HCT116 (cell line): ENCODE measurements around the gene HOXD8. TPM values are rescaled to one million over a fixed set of nuclear protein-coding genes. Genes with fewer than 3 reads are reported as not detected.

Experiments
- ATAC-seq: fragments of 200-7000 bp; cut with Tn5 transposase; 2 replicates; pipeline ENCODE4 v1.9.1; 2020; ENCODE audit warnings: mild to moderate bottlenecking, moderate library complexity
- BruUV-seq: library from RNA; stranded (reverse); fragments of 400-500 nt; replicated peaks from 2 replicates; lab custom pipeline; 2021; lab: Mats Ljungman, UMichigan
- CTCF ChIA-PET: fragments of 300-600 bp; sonication (Branson Sonifier 250); formaldehyde crosslinking; loops from one replicate; lab custom pipeline; 2021; ENCODE audit warnings: antibody characterized with exemption; lab: Charles Lee
- POLR2A ChIA-PET: fragments of 300-600, 350-600 bp; sonication (Branson Sonifier 250); formaldehyde crosslinking; loops from one replicate; lab custom pipeline; 2021; ENCODE audit warnings: antibody characterized with exemption; lab: Charles Lee
- RAD21 ChIA-PET, 2 experiments: fragments of 300-600 bp; sonication (Branson Sonifier 250); formaldehyde crosslinking; loops; one replicate each; lab custom pipeline; 2023; ENCODE audit warnings: low total read pairs in 2 of 2; ENCODE audit not compliant: uncharacterized antibody in 2 of 2, unreplicated experiment in 2 of 2, low non-redundant PET in 1 of 2; lab: Charles Lee
- DNase-seq: peaks from one replicate; pipeline ENCODE4 v3.0.0-alpha.2; 2010; ENCODE audit warnings: low read depth, low spot score
- H2AFZ ChIP-seq: fragments of 200-600 bp; shearing (Covaris generic), sonication (generic); 2 replicates; pipeline ENCODE4 v1.6.1; 2017; ENCODE audit warnings: low read depth, mixed run types, mixed read lengths, antibody characterized with exemption, low read length; ENCODE audit not compliant: poor library complexity, severe bottlenecking
- H3K27ac ChIP-seq: 2 replicates; pipeline ENCODE4 v1.5.1; 2012; ENCODE audit warnings: low read depth, low read length
- H3K27me3 ChIP-seq: fragments of 200-600 bp; sonication (generic); 2 replicates; pipeline ENCODE4 v1.6.1; 2016; ENCODE audit warnings: mixed run types, low read length, mixed read lengths; ENCODE audit not compliant: insufficient read depth
- H3K36me3 ChIP-seq, 2 experiments: fragments of 200-500 bp in 1 of 2; fragments of 200-600 bp in 1 of 2; sonication (Bioruptor generic) in 1 of 2; sonication (generic) in 1 of 2; 2 replicates each; pipeline versions ENCODE4 v1.5.1 to v1.6.1; 2014 to 2016; ENCODE audit warnings: low read length in 2 of 2, inconsistent platforms in 1 of 2, mixed read lengths in 1 of 2, mixed run types in 1 of 2; ENCODE audit not compliant: insufficient read depth in 2 of 2, control insufficient read depth in 1 of 2
- H3K4me1 ChIP-seq, 2 experiments: fragments of 200-600 bp in 1 of 2; sonication (generic) in 1 of 2; 2 replicates each; pipeline versions ENCODE4 v1.5.1 to v1.6.1; 2012 to 2017; ENCODE audit warnings: low read length in 2 of 2, inconsistent platforms in 1 of 2, mild to moderate bottlenecking in 1 of 2, mixed read lengths in 1 of 2, mixed run types in 1 of 2, moderate library complexity in 1 of 2; ENCODE audit not compliant: insufficient read depth in 2 of 2, control insufficient read depth in 1 of 2
- H3K4me2 ChIP-seq: fragments of 200-600 bp; sonication (generic); 2 replicates; pipeline ENCODE4 v1.6.1; 2017; ENCODE audit warnings: mixed run types, low read length, mixed read lengths
- H3K4me3 ChIP-seq, 2 experiments: fragments of 200-600 bp in 1 of 2; sonication (generic) in 1 of 2; replicated peaks in 1 of 2; 2 replicates each; pipeline ENCODE4 v1.5.1; 2011 to 2016; ENCODE audit warnings: low read length in 2 of 2, control low read depth in 1 of 2, low read depth in 1 of 2, mild to moderate bottlenecking in 1 of 2, mixed read lengths in 1 of 2, mixed run types in 1 of 2
- H3K79me2 ChIP-seq: fragments of 200-600 bp; sonication (generic); 2 replicates; pipeline ENCODE4 v1.6.1; 2017; ENCODE audit warnings: mild to moderate bottlenecking, mixed run types, low read length, moderate library complexity, mixed read lengths; ENCODE audit not compliant: insufficient read depth
- H3K9ac ChIP-seq: fragments of 200-600 bp; sonication (generic); 2 replicates; pipeline ENCODE4 v1.6.1; 2016; ENCODE audit warnings: low read length, mixed read lengths
- H3K9me2 ChIP-seq: fragments of 200-600 bp; sonication (generic), shearing (Covaris generic); 2 replicates; pipeline ENCODE4 v1.6.1; 2017; ENCODE audit warnings: mixed run types, mild to moderate bottlenecking, moderate library complexity; ENCODE audit not compliant: insufficient read depth
- H3K9me3 ChIP-seq, 2 experiments: fragments of 200-500 bp in 1 of 2; fragments of 200-600 bp in 1 of 2; sonication (Bioruptor generic) in 1 of 2; sonication (generic) in 1 of 2; 2 replicates each; pipeline ENCODE4 v1.6.1; 2014 to 2017; ENCODE audit warnings: low read length in 2 of 2, mixed read lengths in 2 of 2, inconsistent platforms in 1 of 2, low read depth in 1 of 2, mild to moderate bottlenecking in 1 of 2, mixed run types in 1 of 2, moderate library complexity in 1 of 2; ENCODE audit not compliant: control insufficient read depth in 1 of 2, insufficient read depth in 1 of 2
- H4K20me1 ChIP-seq: fragments of 200-600 bp; sonication (generic), shearing (Covaris generic); 2 replicates; pipeline ENCODE4 v1.6.1; 2017; ENCODE audit warnings: mixed run types, mild to moderate bottlenecking, moderate library complexity; ENCODE audit not compliant: insufficient read depth
- CBX3 ChIP-seq: IDR thresholded peaks from 2 replicates; pipeline ENCODE4 v1.6.1; 2012; ENCODE audit warnings: low read depth
- CEBPB ChIP-seq: IDR thresholded peaks from 2 replicates; pipeline ENCODE4 v1.6.1; 2012; ENCODE audit warnings: low read depth
- EGR1 ChIP-seq: IDR thresholded peaks from 2 replicates; pipeline ENCODE4 v1.6.1; 2012; ENCODE audit warnings: low read depth
- ELF1 ChIP-seq: IDR thresholded peaks from 2 replicates; pipeline ENCODE4 v1.6.1; 2012; ENCODE audit warnings: low read depth, borderline replicate concordance
- EZH2phosphoT487 ChIP-seq: fragments of 200-600 bp; IDR thresholded peaks from 2 replicates; pipeline ENCODE4 v1.6.1; 2018; ENCODE audit warnings: antibody characterized with exemption, borderline replicate concordance
- FOSL1 ChIP-seq: IDR thresholded peaks from 2 replicates; pipeline ENCODE4 v1.6.1; 2012; ENCODE audit warnings: low read depth
- JUND ChIP-seq: IDR thresholded peaks from 2 replicates; pipeline ENCODE4 v1.6.1; 2012
- POLR2A ChIP-seq: IDR thresholded peaks from 2 replicates; pipeline ENCODE4 v1.7.0; 2011; ENCODE audit warnings: borderline replicate concordance; ENCODE audit not compliant: insufficient read depth, insufficient read length; ENCODE audit errors: extremely low read depth
- POLR2AphosphoS5 ChIP-seq: IDR thresholded peaks from 2 replicates; pipeline ENCODE4 v1.6.1; 2011; ENCODE audit warnings: mild to moderate bottlenecking, low read depth, low read length, moderate library complexity
- RAD21 ChIP-seq: IDR thresholded peaks from 2 replicates; pipeline ENCODE4 v1.6.1; 2012; ENCODE audit warnings: low read depth, mild to moderate bottlenecking
- SIN3A ChIP-seq: IDR thresholded peaks from 2 replicates; pipeline ENCODE4 v1.6.1; 2012; ENCODE audit warnings: low read depth
- SP1 ChIP-seq: IDR thresholded peaks from 2 replicates; pipeline ENCODE4 v1.6.1; 2012; ENCODE audit warnings: low read depth
- ZFX ChIP-seq: fragments of 450-650 bp; IDR thresholded peaks from 2 replicates; pipeline ENCODE4 v1.6.1; 2017
- ZNF274 ChIP-seq: fragments of 200-500 bp; sonication (Bioruptor generic); IDR thresholded peaks from 2 replicates; pipeline ENCODE4 v1.6.1; 2014; ENCODE audit warnings: mild to moderate bottlenecking, low read depth, low read length, inconsistent platforms
- intact Hi-C: fragments of 100-400 bp; cut with micrococcal nuclease; formaldehyde crosslinking; loops from 2 replicates; pipeline ENCODE4 v1.10.0; 2022
- total RNA-seq: library from RNA; stranded (reverse); gene quantifications from one replicate; pipeline ENCODE4 v1.2.1, GENCODE V29; 2021; ENCODE audit not compliant: unreplicated experiment
- TF ChIP-seq, protein P1 (sequence below): IDR thresholded peaks from 2 replicates; pipeline ENCODE4 v1.6.1; 2011; ENCODE audit warnings: mild to moderate bottlenecking, low read length, moderate library complexity; ENCODE audit not compliant: insufficient replicate concordance; ENCODE audit errors: extremely low read depth
- TF ChIP-seq, protein P2 (sequence below): IDR thresholded peaks from 2 replicates; pipeline ENCODE4 v1.6.1; 2012; ENCODE audit warnings: low read depth
- TF ChIP-seq, protein P3 (sequence below): IDR thresholded peaks from 2 replicates; pipeline ENCODE4 v1.6.1; 2012
- TF ChIP-seq, protein P4 (sequence below), 3 experiments: fragments of 200-600 bp in 1 of 3; sonication (generic) in 1 of 3; IDR thresholded peaks in 2 of 3; conservative IDR thresholded peaks in 1 of 3; 2 replicates each; pipeline ENCODE4 v1.5.1; 2012 to 2017; ENCODE audit warnings: low read depth in 2 of 3, low read length in 2 of 3, antibody characterized with exemption in 1 of 3, borderline replicate concordance in 1 of 3, control low read depth in 1 of 3, mild to moderate bottlenecking in 1 of 3, mixed read lengths in 1 of 3, mixed run types in 1 of 3, moderate library complexity in 1 of 3; ENCODE audit not compliant: insufficient read depth in 1 of 3

HOXD8 gene
- total RNA-seq, 1 experiment from 2014 or later, result 6.0 TPM

DNA sequence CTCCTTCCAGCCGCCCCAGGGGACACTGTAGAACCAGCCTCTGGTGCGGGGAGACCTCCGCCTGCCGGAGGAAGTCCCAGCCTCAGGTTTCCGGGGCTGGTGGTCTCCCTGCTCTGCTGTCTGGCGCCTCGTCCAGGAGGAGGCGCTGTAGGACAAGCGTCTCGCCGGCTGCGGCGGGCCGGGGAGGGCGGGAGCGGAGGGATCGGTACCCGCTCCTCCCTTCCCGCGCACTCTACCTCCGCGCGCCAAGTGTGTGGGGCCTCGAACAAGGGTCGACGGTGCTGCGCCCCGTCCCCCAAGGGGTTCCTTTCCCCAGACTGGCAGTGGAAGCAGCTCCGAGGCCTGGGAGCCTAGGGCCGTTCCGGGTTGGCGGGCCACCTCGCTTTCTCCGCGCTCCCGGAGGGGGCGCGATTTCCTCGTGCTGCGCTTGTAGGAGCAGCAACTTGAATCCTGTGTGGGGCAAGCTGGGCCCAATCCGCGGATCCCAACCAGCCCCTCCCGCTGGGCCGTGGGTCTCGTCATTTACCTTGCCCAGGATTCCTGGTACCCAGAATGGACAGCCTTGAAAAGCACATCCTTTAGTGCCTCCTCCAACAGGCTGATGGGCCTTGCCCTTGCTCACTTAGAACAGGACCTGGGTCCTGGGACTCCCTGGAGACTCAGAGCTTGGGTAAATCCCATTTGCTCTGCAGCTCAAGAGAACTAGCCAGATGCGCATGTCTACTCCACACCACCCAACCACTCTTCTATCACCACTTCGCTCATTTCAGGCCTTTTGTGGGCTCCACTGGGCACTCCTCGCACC, 11.2 kb downstream of the HOXD8 start:
- Histone ChIP-seq H3K9me3 (no peaks in the 10 kb centered on the region), H3K36me3 (no peaks in the 10 kb centered on the region), H3K27me3 (no peaks in the 10 kb centered on the region), H3K4me1 (peaks cover 2 to 18% of the 10 kb centered on the region in 2 experiments; a peak in 3 of 4 replicates), H3K79me2 (no peaks in the 10 kb centered on the region), H2AFZ (peak overlapping the region; percentile 72), H4K20me1 (no peaks in the 10 kb centered on the region), H3K27ac (no peak overlapping the region; the same call in 1 of the 2 replicates), H3K4me3 (peak overlapping the region; percentile 25 to 40), H3K9ac (peak overlapping the region; percentile 23; the same call in 1 of the 2 replicates), H3K9me2 (no peaks in the 10 kb centered on the region), H3K4me2 (peak overlapping the region; percentile 78)
- DNase-seq (peak; percentile 48), ATAC-seq (peak; percentile 90)
- ChIA-PET POLR2A (interaction anchor here (1.1 kb wide), 1 partner anchor 414 kb away, joined by 4 read pairs; no protein-coding TSS in a partner anchor), CTCF (interaction anchor here (0.6 to 6.5 kb wide), 21 partner anchors 10 to 1024 kb away, joined by 3 to 109 read pairs (median 6); partner anchors contain the start of gene HOXD8), RAD21 (interaction anchor here (0.6 to 2.2 kb wide), 10 partner anchors 306 to 1105 kb away, joined by 3 to 16 read pairs (median 8); no protein-coding TSS in a partner anchor)
- BruUV-seq, result no TSS peak
- intact Hi-C loops, result loop anchor here (1.0 kb wide), 3 partner anchors 315 to 498 kb away; no protein-coding TSS in a partner anchor
- peak; percentile 39; the same call in 1 of the 2 replicates for TF ChIP-seq ZFX
- TF ChIP-seq RAD21, result peak; percentile 98
- TF ChIP-seq, protein P1, sequence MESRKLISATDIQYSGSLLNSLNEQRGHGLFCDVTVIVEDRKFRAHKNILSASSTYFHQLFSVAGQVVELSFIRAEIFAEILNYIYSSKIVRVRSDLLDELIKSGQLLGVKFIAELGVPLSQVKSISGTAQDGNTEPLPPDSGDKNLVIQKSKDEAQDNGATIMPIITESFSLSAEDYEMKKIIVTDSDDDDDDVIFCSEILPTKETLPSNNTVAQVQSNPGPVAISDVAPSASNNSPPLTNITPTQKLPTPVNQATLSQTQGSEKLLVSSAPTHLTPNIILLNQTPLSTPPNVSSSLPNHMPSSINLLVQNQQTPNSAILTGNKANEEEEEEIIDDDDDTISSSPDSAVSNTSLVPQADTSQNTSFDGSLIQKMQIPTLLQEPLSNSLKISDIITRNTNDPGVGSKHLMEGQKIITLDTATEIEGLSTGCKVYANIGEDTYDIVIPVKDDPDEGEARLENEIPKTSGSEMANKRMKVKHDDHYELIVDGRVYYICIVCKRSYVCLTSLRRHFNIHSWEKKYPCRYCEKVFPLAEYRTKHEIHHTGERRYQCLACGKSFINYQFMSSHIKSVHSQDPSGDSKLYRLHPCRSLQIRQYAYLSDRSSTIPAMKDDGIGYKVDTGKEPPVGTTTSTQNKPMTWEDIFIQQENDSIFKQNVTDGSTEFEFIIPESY, result no peak
- no peak for TF ChIP-seq SIN3A
- TF ChIP-seq CBX3, result peak; percentile 58; the same call in 1 of the 2 replicates
- TF ChIP-seq EZH2phosphoT487, result no peak
- no peak for TF ChIP-seq EGR1
- TF ChIP-seq POLR2AphosphoS5, result 0 out of 2 replicates have a peak, but pooled peaks have one; percentile 20
- peak; percentile 37; the same call in 1 of the 2 replicates for TF ChIP-seq ELF1
- TF ChIP-seq, protein P2, sequence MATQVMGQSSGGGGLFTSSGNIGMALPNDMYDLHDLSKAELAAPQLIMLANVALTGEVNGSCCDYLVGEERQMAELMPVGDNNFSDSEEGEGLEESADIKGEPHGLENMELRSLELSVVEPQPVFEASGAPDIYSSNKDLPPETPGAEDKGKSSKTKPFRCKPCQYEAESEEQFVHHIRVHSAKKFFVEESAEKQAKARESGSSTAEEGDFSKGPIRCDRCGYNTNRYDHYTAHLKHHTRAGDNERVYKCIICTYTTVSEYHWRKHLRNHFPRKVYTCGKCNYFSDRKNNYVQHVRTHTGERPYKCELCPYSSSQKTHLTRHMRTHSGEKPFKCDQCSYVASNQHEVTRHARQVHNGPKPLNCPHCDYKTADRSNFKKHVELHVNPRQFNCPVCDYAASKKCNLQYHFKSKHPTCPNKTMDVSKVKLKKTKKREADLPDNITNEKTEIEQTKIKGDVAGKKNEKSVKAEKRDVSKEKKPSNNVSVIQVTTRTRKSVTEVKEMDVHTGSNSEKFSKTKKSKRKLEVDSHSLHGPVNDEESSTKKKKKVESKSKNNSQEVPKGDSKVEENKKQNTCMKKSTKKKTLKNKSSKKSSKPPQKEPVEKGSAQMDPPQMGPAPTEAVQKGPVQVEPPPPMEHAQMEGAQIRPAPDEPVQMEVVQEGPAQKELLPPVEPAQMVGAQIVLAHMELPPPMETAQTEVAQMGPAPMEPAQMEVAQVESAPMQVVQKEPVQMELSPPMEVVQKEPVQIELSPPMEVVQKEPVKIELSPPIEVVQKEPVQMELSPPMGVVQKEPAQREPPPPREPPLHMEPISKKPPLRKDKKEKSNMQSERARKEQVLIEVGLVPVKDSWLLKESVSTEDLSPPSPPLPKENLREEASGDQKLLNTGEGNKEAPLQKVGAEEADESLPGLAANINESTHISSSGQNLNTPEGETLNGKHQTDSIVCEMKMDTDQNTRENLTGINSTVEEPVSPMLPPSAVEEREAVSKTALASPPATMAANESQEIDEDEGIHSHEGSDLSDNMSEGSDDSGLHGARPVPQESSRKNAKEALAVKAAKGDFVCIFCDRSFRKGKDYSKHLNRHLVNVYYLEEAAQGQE, result no peak
- no peak for TF ChIP-seq POLR2A
- TF ChIP-seq SP1, result no peak
- no peak for TF ChIP-seq FOSL1
- TF ChIP-seq, protein P3, sequence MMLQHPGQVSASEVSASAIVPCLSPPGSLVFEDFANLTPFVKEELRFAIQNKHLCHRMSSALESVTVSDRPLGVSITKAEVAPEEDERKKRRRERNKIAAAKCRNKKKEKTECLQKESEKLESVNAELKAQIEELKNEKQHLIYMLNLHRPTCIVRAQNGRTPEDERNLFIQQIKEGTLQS, result no peak
- TF ChIP-seq, protein P4, sequence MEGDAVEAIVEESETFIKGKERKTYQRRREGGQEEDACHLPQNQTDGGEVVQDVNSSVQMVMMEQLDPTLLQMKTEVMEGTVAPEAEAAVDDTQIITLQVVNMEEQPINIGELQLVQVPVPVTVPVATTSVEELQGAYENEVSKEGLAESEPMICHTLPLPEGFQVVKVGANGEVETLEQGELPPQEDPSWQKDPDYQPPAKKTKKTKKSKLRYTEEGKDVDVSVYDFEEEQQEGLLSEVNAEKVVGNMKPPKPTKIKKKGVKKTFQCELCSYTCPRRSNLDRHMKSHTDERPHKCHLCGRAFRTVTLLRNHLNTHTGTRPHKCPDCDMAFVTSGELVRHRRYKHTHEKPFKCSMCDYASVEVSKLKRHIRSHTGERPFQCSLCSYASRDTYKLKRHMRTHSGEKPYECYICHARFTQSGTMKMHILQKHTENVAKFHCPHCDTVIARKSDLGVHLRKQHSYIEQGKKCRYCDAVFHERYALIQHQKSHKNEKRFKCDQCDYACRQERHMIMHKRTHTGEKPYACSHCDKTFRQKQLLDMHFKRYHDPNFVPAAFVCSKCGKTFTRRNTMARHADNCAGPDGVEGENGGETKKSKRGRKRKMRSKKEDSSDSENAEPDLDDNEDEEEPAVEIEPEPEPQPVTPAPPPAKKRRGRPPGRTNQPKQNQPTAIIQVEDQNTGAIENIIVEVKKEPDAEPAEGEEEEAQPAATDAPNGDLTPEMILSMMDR (IDR thresholded peaks at IDR 0.05 in 2 of 3, conservative IDR thresholded peaks at IDR 0.05 in 1 of 3; ENCODE audit: borderline replicate concordance in 1 of 3, insufficient read depth in 1 of 3, low read depth in 2 of 3, low read length in 2 of 3), result peak; percentile 83 to 97 (median 86)
- no peak for TF ChIP-seq ZNF274
- TF ChIP-seq JUND, result no peak
- TF ChIP-seq CEBPB, result no peak
